GM12892 (cell line): ENCODE data around the gene E2F1.

Experiments used
- DNase-seq: peaks from one replicate; pipeline ENCODE4 v3.0.0; 2011; ENCODE audit not compliant: insufficient read length
- FAIRE-seq: peaks from 2 replicates; lab custom pipeline; 2011; peaks lifted over from hg19 to GRCh38; lab: Jason Lieb, UNC
- POLR2A ChIP-seq: IDR thresholded peaks from 2 replicates; pipeline ENCODE4 v1.6.1; 2011; ENCODE audit warnings: low read depth, low read length, control low read depth
- POLR2AphosphoS5 ChIP-seq: IDR thresholded peaks from 2 replicates; pipeline ENCODE4 v1.6.1; 2011; ENCODE audit warnings: low read depth, low read length, control low read depth
- TAF1 ChIP-seq: IDR thresholded peaks from 2 replicates; pipeline ENCODE4 v1.6.1; 2011; ENCODE audit warnings: low read depth, mild to moderate bottlenecking, control low read depth, low read length, borderline replicate concordance

E2F1 gene

GRCh38 chr20:33656783-33657703 is 29.1 kb downstream of the E2F1 start:
- no peak for FAIRE-seq
- TF ChIP-seq POLR2AphosphoS5: no peak
- TF ChIP-seq POLR2A: no peak
- no peak for TF ChIP-seq TAF1
- no peak for DNase-seq

GRCh38 chr20:33656010-33656782 is 30.0 kb downstream of the E2F1 start:
- FAIRE-seq: no peak
- no peak for DNase-seq

GRCh38 chr20:33655164-33655563 is 31.0 kb downstream of the E2F1 start:
- FAIRE-seq (no peak), DNase-seq (no peak)
- TF ChIP-seq POLR2A (no peak), POLR2AphosphoS5 (no peak), TAF1 (no peak)

More at GRCh38 chr20:33656010-33656782, 30.0 kb downstream of the E2F1 start:
- no peak for TF ChIP-seq POLR2AphosphoS5
- TF ChIP-seq TAF1: no peak
- no peak for TF ChIP-seq POLR2A

- DNase-seq: no peak
- no peak for TF ChIP-seq TAF1
- TF ChIP-seq POLR2AphosphoS5: no peak
- TF ChIP-seq POLR2A: no peak
- FAIRE-seq: no peak
Observed at GRCh38 chr20:33654680-33655161, 31.5 kb downstream of the E2F1 start.

GRCh38 chr20:33653900-33654596 is 32.1 kb downstream of the E2F1 start:
- FAIRE-seq: no peak
- TF ChIP-seq POLR2AphosphoS5: no peak
- no peak for TF ChIP-seq TAF1
- no peak for TF ChIP-seq POLR2A
- no peak for DNase-seq

GRCh38 chr20:33653218-33653899 is 32.8 kb downstream of the E2F1 start:
- DNase-seq (peak; percentile 73), FAIRE-seq (peak; percentile 61)
- no peak for TF ChIP-seq TAF1
- no peak for TF ChIP-seq POLR2A
- TF ChIP-seq POLR2AphosphoS5: no peak

GRCh38 chr20:33651562-33652048 is 34.6 kb downstream of the E2F1 start:
- DNase-seq (no peak), FAIRE-seq (no peak)
- TF ChIP-seq POLR2AphosphoS5 (no peak), POLR2A (no peak), TAF1 (no peak)

GRCh38 chr20:33650753-33651561 is 35.2 kb downstream of the E2F1 start:
- no peak for DNase-seq
- TF ChIP-seq POLR2AphosphoS5: no peak
- no peak for TF ChIP-seq TAF1
- TF ChIP-seq POLR2A: no peak
- FAIRE-seq: no peak

- no peak for DNase-seq
- no peak for FAIRE-seq
- no peak for TF ChIP-seq POLR2AphosphoS5
Observed at GRCh38 chr20:33650111-33650752, 36.0 kb downstream of the E2F1 start.
